Suppressor macrophage treated with lipopolysaccharide for 4 hours (primary cell): Measurements from ENCODE around the gene CAMK2G.
"Not testable (repeated sequence)": the region's sequence is repeated elsewhere in the genome, so short reads cannot be mapped to it uniquely, and the experiment has no call there.

ENCODE experiments used
- DNase-seq: peaks from one replicate; pipeline ENCODE4 v3.0.0-alpha.2; 2020

CAMK2G gene

DNA sequence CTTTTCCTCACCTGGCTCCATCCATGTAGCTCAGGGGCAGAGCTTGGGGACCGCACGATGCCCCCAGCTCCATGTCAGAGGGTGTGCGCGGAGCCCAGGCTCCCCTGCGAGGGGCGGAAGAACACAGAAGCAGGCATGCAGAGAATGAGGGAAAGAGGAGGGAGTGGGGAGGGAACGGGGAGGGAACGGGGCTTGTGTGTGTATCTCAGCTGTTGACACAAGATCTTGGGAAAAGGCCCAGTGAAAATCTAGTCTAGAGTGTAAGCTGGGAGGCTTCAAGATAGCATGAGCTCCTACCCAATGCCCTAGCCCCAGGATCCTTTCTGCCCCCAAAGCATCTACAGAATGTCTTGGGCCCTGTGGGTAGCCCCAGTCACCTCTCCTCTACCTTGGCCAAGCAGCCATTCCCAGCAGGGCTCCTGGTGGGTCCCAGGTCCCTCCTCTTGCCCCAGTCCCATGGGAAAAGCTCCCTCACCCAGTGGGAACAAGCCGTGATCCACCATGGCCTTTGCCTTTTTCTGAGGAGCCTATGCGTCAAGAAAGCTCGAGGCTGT is 37.9 kb downstream of the CAMK2G start:
- no peak for DNase-seq

DNA sequence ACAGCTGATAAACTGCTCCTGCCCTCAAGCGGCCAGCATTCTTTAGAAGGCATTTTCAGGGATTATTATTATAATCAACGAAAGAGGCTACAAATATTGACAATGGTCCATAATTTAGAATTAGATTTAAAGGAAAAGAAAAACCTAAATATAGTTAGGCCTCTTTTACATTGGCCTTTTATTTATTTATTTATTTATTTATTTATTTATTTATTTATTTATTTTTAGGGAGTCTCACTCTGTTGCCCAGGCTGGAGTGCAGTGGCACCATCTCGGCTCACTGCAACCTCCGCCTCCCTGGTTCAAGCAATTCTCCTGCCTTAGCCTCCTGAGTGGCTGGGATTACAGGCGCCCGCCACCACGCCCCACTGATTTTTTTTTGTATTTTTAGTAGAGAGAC is 45.3 kb downstream of the CAMK2G start:
- not testable (repeated sequence) for DNase-seq

DNA sequence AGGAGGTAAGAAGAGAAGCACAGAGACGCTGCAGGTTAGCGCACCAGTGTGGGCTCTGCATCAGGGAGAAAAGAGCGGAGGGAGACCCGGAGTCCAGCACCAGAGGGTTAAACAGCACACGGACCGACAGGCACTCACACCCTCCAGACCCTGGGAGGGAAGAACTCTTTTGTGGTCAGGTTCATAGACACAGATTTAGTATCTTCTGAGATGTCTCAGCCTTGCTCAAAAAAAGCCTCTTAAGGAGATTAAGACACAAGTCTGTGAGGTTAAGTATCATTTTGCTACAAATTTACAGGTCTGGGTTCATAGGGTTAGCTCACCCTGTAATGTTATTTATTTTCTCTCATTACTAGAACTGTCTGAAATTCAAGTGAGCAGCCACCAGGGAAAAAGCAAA is 46.2 kb downstream of the CAMK2G start:
- no peak for DNase-seq

GRCh38 chr10:73827346-73828089 is 46.8 kb downstream of the CAMK2G start:
- no peak for DNase-seq

DNA sequence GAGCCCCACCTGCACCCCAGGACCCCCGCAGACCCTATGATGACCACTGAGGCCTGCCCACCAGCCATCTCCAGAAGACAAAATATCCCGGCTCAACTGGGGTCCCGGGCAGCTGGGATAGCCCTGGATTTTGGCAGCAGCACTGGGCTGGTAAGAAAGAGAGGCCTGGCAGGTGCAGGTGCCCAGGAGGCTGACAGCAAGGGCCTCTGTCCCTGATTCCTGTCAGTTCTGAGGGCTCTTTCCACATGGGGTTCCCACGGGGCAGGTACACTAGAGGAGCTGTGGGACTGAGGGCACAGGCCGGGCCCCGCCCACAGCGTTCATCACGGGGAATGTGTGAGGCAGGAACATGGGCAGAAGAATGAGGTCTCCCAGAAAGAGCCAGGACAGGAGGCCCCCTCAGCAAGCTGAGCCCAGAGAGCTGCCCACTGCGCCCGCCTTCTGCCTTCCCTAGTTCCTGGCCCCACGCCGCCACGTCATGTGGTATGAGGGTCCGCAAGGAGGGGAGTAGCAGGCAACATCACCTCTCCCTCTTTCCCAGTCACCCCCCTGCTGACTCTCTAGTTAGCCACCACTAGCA is 50.1 kb downstream of the CAMK2G start:
- DNase-seq: no peak

- no peak for DNase-seq
Observed at GRCh38 chr10:73823391-73823790, 51.0 kb downstream of the CAMK2G start.

- no peak for DNase-seq
Observed at GRCh38 chr10:73819513-73820093, 54.8 kb downstream of the CAMK2G start.

DNA sequence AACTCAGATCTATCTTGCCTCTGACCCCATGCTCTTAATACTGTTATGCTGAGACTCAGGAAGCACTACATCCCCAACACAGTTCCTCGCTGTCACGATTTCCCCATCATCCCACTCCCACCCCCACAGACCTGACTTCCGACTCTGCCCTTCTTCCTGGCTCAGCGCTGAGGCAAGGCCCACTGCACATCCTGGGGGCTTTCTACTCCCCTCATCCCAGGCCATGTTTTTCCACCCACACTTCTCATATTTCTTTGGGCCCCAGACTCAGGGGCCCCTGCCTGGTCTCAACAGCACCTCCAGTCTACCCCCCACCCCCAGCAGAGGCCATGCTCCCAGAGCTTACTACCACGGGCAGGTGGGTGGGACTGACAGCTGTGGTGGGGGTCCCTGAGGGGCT is 55.3 kb downstream of the CAMK2G start:
- peak; percentile 25 for DNase-seq

DNA sequence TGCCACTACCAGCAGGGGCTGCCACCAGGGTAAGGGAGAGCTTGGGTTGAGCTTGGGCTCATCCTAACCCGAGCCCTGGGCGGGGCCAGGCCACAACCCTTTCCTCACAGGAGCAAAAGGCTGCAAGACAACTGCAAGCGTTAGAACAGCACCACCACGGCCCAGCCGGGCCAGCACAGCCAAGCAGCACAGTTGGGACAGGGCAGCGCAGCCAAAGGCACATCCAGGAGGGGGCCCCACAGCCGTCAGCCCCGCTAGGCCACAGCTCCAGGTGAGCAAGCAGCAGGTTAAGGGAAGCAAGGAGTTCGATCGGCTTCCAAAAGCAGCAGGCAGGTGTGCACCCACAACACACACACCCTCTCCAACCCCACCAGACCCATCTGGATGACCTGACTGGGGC is 56.0 kb downstream of the CAMK2G start:
- DNase-seq: no peak

DNA sequence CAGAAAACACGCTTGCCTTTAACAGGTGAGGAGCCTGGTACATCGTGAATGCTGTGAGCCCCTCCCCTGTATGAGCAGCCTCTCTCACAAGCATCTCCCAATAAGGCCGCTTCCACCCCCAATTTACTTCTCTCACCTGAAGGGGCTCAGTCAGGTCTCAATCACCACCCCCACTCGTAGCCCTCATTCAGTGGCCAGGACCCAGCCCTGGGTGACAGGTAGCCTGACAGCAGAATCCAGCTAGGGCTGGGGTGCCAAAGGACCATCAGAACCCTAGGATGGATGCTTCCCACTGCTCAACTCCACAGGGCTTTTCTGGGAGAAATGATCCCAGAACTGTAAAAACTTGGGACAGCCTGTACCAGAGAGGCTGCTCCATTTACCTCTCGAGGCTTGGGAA is 56.5 kb downstream of the CAMK2G start:
- DNase-seq: no peak

- DNase-seq: no peak
Observed at GRCh38 chr10:73816917-73817729, 57.2 kb downstream of the CAMK2G start.

DNA sequence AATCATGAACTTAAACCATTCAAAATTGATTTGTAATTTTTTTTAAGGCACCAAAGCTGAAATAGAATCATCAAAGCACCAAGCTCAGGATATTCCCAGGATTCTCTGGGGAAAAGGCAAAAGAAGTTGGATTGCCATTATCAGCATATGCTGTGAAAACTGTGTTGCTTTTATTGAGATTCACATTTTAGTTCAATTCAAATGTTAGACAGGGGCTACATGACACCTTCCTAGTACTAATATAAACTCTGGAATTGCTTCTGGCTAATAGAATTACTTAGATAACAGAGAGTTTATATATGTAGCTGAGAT is 58.7 kb downstream of the CAMK2G start:
- no peak for DNase-seq

- peak; percentile 19 for DNase-seq
Observed at GRCh38 chr10:73814896-73815718, 59.2 kb downstream of the CAMK2G start.

GRCh38 chr10:73814276-73814895 is 60.0 kb downstream of the CAMK2G start:
- no peak for DNase-seq

DNA sequence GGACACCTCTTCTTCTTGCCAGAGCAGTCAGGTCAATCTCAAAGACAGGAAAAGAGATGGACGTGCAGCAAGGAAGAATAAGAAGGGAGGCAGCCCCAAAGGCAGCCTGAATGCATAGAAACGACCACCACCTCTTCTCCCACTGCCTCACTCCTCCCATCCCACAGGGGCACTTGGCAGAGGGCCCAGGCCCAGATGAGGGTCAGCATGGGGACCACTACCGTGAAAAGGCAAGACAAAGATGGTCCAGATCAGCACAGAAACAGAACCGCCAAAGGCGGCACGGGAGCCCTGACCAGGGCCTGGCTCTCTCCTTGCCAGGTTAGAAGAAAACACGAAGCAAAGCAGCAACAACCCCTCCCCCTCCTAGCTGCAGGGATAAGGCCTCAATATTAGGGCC is 61.0 kb downstream of the CAMK2G start:
- no peak for DNase-seq

DNA sequence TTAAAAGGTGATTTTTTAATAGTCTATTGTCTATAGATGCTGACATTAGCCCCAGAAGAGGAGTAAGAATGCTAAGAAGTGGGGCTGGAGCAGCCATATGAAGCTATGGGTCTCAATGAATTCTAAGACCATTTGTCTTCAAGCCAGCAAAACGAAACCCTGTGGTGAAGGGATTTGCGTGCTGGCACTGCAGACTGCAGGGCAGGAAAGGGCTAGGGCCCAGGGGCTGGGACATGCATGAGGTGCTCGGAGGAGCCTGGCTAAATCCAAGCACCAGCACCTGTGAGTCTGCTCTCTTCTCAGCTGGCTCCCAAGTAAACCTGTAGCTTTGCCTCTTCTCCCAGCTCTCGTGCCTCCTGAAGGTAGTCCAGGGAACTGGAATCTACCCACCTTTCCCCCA is 61.7 kb downstream of the CAMK2G start:
- no peak for DNase-seq

DNA sequence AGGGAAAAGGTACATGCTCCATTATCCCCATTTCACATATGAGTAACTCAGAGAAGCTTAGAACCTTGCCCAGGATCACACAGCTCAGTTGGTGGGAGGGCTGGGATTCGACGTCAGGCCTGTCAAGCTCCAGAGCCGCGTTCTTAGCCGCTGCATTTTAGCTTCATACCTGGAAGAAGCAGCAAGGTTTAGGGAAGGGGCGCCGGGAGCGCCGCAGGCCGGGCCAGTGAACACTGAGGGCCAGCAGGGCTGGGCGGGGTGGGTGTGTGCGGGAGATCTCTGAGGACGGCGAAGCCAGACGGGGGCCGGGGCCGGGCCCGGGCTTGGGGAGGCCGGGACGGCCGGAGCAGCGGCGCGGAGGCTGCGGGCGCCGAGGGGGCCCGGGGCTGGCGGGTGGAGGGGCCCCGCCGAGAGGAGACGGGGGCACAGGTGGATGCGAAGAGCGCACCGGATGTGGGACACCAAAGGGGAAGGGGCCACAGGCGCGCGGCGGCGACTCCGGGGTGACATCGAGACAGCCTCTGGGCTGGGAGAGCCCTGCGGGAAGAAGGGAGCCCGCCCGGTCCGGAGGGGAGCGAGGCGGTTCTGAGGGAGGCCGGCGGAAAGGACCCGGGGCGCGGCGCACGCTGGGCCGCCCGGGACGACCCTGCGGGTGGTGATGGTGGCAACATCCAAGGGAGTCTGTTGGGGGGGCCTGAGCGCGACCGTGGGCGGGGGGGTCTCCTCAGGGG is 63.5 kb downstream of the CAMK2G start:
- peak; percentile 28 for DNase-seq

DNA sequence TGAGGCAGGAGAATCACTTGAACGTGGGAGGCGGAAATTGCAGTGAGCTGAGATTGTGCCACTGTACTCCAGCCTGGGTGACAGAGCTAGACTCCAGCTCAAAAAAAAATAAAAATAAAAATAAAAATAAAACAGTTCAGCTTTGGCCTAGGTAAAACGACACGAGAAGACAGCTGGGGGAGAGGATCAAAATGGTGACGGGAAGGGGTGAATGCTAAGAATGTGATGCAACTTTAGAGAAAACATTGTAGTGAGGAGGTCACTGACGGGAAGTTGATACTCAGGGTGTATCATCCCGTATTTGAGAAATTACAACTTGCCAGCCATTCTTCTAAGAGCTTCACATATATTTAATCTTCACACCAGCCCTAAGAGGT is 64.0 kb downstream of the CAMK2G start:
- DNase-seq: peak; percentile 79

- peak; percentile 48 for DNase-seq
Observed at GRCh38 chr10:73809061-73809818, 65.1 kb downstream of the CAMK2G start.

DNA sequence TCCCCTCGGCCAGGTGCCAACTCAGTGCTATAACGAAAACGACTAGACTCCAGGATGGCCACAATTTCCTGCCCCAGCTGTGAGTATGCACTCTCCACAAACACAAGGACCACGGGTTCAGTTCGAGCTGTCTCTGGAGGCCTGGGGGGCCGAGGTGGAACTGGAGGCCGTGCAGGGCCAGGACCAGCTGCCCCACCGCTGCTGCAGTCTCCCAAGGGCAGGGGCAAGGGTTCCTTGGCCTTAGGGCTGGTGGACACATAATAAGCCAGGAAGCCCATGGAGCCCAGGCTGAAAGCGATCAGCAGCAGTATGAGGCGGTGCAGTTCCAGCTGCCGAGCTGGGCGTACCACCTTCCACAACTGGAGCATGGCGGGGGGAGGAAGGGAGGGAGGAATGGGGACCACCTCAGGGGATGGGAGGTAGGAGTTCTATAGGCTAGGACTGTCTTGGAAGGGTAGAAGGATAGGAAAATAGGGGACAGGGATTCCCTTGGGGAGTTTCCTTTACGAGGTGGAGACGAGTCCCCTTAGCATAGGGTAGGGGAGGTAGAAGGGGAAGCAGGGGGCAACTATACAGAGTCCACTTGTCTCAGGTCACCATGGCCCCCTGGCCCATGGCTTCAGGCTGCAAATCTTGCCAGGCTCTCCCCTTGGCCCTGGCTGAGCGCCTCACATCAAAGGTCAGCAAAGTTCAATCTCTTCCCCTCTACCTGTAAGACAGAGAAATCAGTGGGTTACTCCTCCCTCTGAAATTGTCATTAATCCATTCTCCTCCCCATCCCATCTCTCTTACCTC is 66.1 kb downstream of the CAMK2G start:
- no peak for DNase-seq
